HG03432 (cell line): Measurements from ENCODE around the gene PPIE.

Source experiments
- ATAC-seq: cut with Tn5 transposase; IDR thresholded peaks from one replicate; pipeline ENCODE4 v1.9.1; 2021; ENCODE audit warnings: mild to moderate bottlenecking, moderate library complexity; ENCODE audit not compliant: unreplicated experiment

The PPIE gene

GRCh38 chr1:39738622-39739366 lies at the start of gene PPIE:
Gene PPIE (plus strand): TSS chr1:39738882. CDS start chr1:39738901, 19 bp downstream.
- ATAC-seq: peak; percentile 88

GRCh38 chr1:39689214-39689613 lies 49.5 kb upstream of the PPIE start:
- no peak for ATAC-seq

DNA sequence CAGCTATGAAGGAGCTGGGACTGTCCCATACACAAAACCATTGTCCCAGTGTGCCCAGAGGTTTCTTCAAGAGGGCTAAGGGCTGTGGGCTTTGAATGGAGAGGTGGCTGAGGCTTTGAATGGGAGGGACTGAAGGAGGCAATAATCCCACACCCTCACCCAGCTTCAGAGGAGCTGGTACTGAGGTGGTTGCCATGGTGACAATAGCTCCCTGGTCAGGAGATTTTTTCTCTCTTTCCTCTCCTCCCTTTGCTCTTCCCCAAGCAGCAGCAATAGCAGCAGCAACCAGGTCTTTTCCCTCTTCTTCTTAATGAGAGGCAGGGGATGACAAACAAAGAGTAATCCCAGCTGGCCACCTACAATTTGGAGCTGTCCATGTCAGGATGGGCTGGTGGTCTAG lies 49.0 kb upstream of the PPIE start:
- no peak for ATAC-seq

DNA sequence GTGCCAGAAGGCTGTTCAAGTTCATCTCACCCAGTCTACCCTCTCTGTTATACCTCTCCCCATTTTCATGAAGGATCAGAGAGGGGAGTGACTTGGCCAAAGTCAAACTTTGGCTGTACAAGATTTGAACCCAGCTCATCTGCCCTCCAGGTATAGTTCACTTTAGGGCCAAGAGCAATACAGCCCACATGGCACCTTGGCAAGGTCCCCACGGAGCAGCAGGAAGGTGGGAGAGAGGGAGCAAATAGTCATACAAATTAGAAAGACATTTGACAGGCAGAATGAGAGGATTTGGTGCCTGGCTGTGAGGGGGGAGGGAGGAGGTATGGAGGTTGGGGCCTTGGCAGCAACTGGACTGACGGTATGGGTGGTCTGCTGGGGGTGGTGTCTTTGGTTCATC lies 48.5 kb upstream of the PPIE start:
- ATAC-seq: no peak

DNA sequence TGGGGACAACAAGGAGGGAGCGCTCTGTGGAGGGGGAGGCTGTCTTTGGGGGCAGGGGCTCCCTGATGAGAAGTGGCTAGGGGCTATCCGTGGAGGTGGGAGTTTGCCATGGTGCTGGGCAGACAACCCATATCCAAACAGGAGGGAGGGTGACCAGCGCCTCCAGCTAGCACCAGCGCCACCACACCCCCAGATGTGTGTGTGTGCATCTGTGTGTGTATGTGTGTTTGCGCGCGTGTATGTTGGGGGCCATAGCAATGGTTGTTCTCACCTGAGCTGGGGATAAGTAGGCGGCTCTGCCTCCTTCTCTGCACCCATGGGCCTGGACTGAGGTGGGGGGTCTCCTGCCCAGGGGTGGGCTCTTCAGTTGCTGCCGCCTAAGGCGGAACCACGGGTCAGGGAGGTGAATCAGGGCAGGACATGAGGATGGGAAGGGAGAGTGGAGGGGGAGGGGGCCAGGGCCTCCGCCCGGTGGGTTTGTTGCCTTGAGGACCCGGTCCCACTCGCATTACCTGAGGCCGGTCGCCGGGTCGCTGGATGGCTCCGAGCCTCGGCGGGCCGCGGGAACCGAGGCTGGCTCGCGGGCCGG lies 47.8 kb upstream of the PPIE start:
- ATAC-seq: no peak

- peak; percentile 86 for ATAC-seq
These were observed 47.1 kb upstream of the PPIE start, which contains the start of gene HPCAL4 for GRCh38 chr1:39691383-39692151. Gene HPCAL4 (minus strand): TSS chr1:39691433. CDS start chr1:39684603, 6,830 bp downstream.

- ATAC-seq: no peak
These were observed 46.3 kb upstream of the PPIE start for GRCh38 chr1:39692152-39693074.

GRCh38 chr1:39694026-39694425 lies 44.7 kb upstream of the PPIE start:
- ATAC-seq: no peak

- no peak for ATAC-seq
These were observed 43.7 kb upstream of the PPIE start for GRCh38 chr1:39695016-39695415.

- ATAC-seq: no peak
These were observed 42.2 kb upstream of the PPIE start for GRCh38 chr1:39696448-39696847.

DNA sequence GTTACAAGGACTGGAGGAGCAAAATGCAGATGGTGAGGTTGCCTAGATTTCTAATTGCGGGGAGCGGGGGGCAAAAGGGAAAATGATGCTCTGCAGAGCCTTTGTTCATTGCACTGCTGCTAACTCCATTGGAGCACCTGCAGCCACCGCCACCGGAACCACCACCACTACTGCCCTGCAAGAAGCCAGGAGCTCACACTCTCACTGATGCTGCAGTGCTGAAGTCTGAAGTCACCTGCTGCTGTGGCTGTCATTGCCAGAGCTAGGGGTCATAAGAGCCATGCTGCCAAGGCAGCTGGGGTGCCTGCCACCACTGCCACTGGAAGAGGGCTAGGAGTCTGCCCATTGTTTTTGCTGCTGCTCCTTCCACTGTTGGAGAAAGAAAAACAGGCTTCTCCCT lies 40.1 kb upstream of the PPIE start:
- ATAC-seq: no peak

GRCh38 chr1:39699419-39699818 lies 39.3 kb upstream of the PPIE start:
- no peak for ATAC-seq

- ATAC-seq: no peak
These were observed 38.3 kb upstream of the PPIE start for GRCh38 chr1:39700348-39700747.

DNA sequence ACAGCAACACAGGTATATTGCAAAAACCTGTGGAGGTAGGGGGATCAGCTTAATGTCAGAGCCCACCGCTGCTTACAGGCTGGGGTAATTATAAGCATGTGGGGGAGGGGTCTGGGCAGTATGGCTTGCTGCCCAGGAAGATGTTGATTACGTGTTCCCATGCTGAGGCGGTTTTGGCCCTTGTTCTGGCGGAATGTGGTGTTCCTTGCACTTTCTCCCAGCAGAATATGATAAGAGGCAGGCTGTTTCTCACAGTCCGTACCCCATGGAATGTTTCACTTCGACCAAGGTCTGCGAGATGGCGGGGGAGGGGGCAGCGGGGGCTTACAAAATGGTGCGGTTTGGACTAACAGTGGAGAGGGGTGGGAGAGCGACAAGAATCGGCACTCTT lies 37.6 kb upstream of the PPIE start:
- no peak for ATAC-seq

DNA sequence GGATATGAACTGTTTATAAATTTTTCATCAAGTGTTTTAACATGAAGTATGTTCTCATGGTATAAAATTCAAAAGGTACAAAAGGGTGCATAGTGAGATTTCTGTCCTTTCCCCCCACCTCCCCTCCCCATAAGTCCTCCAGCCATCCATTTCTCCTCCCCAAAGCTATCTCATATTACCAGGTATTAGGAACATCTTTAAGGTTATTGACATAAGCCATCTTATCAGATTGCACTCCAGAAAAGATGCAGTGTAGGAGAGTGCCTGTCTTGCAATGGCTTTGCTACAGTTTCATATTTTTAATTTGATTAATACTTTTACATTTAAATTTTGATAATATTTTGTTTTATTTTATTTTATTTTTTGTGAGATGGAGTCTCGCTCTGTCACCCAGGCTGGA lies 33.9 kb upstream of the PPIE start:
- ATAC-seq: no peak

GRCh38 chr1:39707506-39707905 lies 31.2 kb upstream of the PPIE start:
- no peak for ATAC-seq

- no peak for ATAC-seq
These were observed 27.3 kb upstream of the PPIE start for GRCh38 chr1:39711104-39711965.

GRCh38 chr1:39711966-39712340 lies 26.7 kb upstream of the PPIE start:
- ATAC-seq: no peak

- no peak for ATAC-seq
These were observed 25.1 kb upstream of the PPIE start for GRCh38 chr1:39713557-39713956.

DNA sequence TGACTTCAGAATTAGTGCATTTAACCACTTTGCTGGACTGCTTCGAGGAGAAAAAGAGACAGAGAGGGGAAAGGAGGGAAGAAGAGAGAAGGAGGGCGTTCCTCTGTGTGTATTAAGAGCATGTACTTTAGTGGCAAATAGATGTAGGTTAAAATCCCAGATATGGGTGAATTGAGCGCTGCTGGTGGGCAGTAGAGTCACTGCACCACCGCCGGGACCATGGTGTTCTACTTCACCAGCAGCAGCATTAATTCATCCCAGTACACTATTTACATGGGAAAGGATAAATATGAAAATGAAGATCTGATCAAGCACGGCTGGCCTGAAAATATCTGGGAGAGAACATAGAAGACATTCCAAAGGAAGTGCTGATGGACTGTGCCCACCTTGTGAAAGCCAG lies 20.9 kb upstream of the PPIE start:
- ATAC-seq: no peak
